ENCODE data around the gene TWIST2. TPM values are rescaled to one million over a fixed set of nuclear protein-coding genes. Genes with fewer than 3 reads are reported as not detected.
A peak's percentile ranks its signal among the peaks of the same experiment; 100 is the strongest.

Gene TWIST2
- total and polyA plus RNA-seq, 7 donors: 0.92 to 92.2 (median 53.9) TPM

DNA sequence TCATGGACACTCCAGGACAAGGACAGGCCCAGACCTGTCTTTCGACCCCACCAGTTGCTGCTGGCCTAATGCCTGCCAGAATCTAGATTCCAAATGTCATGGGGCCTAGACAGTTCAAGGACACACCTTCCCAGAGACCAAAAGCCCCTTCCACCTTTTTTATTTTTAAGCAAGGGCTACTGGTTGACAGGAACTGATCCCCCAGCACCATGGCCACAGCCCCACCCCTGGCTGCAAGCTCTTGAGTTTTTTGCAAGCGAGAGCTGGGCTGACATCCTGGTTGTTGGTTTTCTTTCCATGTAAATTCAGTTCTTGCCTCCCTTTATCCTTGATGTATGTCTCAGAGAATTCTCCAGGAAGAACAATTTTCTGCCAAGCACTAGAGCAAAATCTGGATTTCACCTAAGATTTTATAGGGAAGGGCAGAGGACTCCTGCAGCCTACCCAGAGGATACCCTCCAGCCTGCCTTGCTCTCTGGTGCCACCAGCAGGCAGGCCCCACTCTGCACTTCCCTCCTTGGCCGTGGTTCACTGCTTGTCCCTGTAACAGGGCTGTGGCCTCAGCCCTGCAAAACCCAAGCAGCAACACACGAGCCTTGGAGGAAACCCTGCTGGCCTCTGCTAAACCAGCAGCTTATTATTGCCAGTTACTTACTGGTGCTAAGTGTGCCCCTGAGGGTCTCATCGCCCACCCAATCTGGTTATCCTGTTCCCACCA, 97.7 kb downstream of the TWIST2 start:
- Histone ChIP-seq H3K4me1 (no peaks in the 10 kb centered on the region), H3K27me3 (no peaks in the 10 kb centered on the region), H3K4me3 (no peak overlapping the region), H3K27ac (no peak overlapping the region), H3K9me3 (no peaks in the 10 kb centered on the region), H3K36me3 (no peaks in the 10 kb centered on the region)
- DNase-seq: peak; percentile 86
- 59 to 64% methylated on average over 5 of the region's 5 CpGs for WGBS, 2 donors
- TF ChIP-seq POLR2AphosphoS5 (IDR thresholded peaks at IDR 0.05): peak in 2 of 4 donors; percentile 13 to 35
- TF ChIP-seq, protein P1, sequence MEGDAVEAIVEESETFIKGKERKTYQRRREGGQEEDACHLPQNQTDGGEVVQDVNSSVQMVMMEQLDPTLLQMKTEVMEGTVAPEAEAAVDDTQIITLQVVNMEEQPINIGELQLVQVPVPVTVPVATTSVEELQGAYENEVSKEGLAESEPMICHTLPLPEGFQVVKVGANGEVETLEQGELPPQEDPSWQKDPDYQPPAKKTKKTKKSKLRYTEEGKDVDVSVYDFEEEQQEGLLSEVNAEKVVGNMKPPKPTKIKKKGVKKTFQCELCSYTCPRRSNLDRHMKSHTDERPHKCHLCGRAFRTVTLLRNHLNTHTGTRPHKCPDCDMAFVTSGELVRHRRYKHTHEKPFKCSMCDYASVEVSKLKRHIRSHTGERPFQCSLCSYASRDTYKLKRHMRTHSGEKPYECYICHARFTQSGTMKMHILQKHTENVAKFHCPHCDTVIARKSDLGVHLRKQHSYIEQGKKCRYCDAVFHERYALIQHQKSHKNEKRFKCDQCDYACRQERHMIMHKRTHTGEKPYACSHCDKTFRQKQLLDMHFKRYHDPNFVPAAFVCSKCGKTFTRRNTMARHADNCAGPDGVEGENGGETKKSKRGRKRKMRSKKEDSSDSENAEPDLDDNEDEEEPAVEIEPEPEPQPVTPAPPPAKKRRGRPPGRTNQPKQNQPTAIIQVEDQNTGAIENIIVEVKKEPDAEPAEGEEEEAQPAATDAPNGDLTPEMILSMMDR (IDR thresholded peaks at IDR 0.05): peak; percentile 73 to 86 (median 80)
- no peak for TF ChIP-seq EP300 (IDR thresholded peaks at IDR 0.05)
- intact Hi-C loops (cut with DNase I): loop anchor here (5.0 to 10.0 kb wide), 3 partner anchors 98 to 581 kb away; partner anchors contain the start of gene TWIST2

DNA sequence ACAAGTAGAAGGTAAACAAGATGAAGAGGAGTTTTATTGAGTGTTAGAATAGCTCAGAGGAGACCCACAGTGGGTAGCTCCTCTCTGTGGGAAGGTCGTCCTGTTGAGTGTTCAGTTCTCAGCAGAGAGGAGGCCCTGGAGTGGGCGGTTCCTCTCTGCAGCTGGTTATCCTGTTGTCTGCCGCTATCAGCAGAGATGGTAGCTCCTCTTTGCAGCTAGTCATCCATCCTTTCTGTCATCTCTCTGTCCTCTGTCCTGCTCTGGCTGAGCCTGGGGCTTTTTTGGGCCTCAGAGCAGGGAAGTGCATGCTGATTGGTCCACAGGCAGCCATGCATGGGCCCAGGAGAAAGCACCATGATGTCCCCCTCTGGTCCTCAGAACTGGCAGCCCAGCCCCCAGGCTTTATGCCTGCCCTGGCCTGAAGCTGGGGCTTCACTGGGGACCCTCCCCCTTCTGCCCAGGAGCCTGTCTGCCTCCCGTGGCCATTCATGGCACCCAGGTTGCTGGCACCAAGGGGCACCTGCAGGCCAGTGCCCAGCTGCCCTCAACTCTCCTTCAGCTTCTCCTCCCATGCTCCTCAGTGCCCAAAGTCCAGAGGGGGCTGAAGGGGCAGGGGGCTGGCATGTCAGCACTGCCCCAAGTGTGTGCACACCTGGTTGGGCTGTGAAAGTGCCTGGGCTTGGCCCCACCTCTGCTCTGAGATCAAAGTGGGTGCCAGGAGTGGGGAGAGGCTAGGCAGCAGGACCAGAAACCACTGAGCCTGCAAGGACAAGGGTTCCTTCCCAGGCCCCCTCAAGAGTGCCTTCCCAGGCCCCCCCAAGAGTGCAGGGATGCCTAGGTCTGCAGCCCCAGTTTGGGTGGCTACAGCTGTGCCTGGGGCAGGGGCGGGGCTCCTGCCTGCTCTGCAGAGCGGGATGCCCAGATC, 98.7 kb downstream of the TWIST2 start:
- intact Hi-C loops (cut with DNase I): loop anchor here (5.0 to 10.0 kb wide), 3 partner anchors 99 to 582 kb away; partner anchors contain the start of gene TWIST2
- 90% methylated on average over 6 of the region's 6 CpGs for WGBS, 2 donors
- no peaks in the 10 kb centered on the region for H3K9me3 ChIP-seq
- no peaks in the 10 kb centered on the region for H3K4me1 ChIP-seq
- no peak overlapping the region for H3K4me3 ChIP-seq
- TF ChIP-seq EP300 (IDR thresholded peaks at IDR 0.05): no peak
- H3K27me3 ChIP-seq: no peaks in the 10 kb centered on the region
- no peaks in the 10 kb centered on the region for H3K36me3 ChIP-seq
- H3K27ac ChIP-seq: no peak overlapping the region
- peak; percentile 37 for DNase-seq

DNA sequence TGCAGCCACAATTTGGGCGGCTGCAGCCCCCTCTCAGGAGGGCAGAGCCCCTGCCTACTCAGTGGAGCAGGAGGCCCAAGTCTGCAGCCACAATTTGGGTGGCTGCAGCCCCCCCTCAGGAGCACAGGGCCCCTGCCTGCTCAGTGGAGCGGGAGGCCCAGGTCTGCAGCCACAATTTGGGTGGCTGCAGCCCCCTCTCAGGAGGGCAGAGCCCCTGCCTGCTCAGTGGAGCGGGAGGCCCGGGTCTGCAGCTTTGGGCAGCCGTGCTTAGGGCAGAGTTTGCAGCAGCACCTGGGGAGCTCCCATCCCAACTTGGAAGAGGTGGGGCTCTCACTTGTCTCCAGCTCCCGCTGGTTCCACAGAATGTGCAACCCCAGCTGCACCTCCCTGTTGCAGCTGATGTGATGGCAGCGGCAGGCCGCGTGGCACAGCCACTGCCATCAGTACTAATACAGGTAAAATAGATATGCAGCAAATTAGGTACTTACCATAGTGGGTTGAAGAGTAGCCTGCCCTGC, 99.4 kb downstream of the TWIST2 start:
- DNase-seq: peak; percentile 17
- Histone ChIP-seq H3K4me1 (no peaks in the 10 kb centered on the region), H3K27ac (no peak overlapping the region), H3K27me3 (no peaks in the 10 kb centered on the region), H3K4me3 (no peak overlapping the region), H3K36me3 (no peaks in the 10 kb centered on the region), H3K9me3 (no peaks in the 10 kb centered on the region)
- TF ChIP-seq POLR2AphosphoS5 (IDR thresholded peaks at IDR 0.05) (no peak), POLR2A (IDR thresholded peaks at IDR 0.05) (no peak), EP300 (IDR thresholded peaks at IDR 0.05) (no peak)
- TF ChIP-seq, protein P1 (IDR thresholded peaks at IDR 0.05): no peak
- whole genome bisulfite sequencing, 2 donors: 91 to 92% methylated on average over 9 of the region's 9 CpGs
- intact Hi-C loops (cut with DNase I): loop anchor here (5.0 to 10.0 kb wide), 3 partner anchors 100 to 583 kb away; partner anchors contain the start of gene TWIST2

DNA sequence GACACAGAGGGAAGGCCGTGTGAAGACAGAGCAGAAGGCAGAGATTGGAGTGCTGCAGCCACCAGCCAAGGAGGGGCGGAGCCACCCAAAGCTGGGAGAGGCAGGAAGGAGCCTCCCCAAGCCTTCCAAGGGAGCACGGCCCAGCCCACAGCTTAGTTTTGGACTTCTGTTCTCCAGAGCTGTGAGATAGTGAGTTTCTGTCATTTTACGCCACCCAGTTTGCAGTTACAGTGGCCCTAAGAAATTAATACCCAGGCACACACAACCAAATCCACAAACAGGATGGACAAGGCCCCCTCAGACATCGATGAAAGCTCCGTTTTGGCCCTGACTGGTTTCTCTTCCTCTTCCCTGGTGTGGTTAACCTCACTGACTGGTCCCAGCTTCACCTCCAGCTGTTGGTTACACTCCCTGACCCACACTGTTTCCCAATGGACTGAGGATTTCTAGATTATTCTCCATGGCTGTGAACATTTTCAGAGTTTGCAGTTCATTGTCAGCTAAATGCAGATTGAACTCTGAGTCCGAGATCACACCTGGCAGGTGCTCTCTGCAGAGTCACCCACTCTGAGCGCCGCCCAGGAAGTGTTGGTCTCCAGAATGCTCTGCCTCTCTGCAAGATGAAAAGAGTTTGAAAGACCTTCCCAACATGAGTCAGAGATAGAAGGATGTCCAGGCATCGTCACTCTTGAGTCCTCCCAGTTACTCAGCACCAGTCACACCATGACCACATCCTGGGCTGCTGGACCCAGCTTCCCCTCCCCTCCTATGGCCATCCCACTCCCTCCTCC, 100.2 kb downstream of the TWIST2 start:
- Histone ChIP-seq H3K27me3 (no peaks in the 10 kb centered on the region), H3K9me3 (no peaks in the 10 kb centered on the region), H3K4me1 (no peaks in the 10 kb centered on the region), H3K27ac (no peak overlapping the region), H3K36me3 (no peaks in the 10 kb centered on the region), H3K4me3 (no peak overlapping the region)
- peak; percentile 81 for DNase-seq
- WGBS, 2 donors: 45 to 49% methylated on average over 10 of the region's 10 CpGs
- TF ChIP-seq, protein P1 (IDR thresholded peaks at IDR 0.05): no peak
- TF ChIP-seq EP300 (IDR thresholded peaks at IDR 0.05): no peak
- TF ChIP-seq POLR2A (IDR thresholded peaks at IDR 0.05): no peak
- no peak for TF ChIP-seq POLR2AphosphoS5 (IDR thresholded peaks at IDR 0.05)
- intact Hi-C loops (cut with DNase I): loop anchor here (5.0 to 10.0 kb wide), 3 partner anchors 101 to 583 kb away; partner anchors contain the start of gene TWIST2
